ENCODE measurements around the gene FRS2. TPM values are rescaled to one million over a fixed set of nuclear protein-coding genes. Genes with fewer than 3 reads are reported as not detected.

The FRS2 gene
- total and polyA plus RNA-seq, 2 donors (not counting 1 experiment from before 2014, with no cell fraction given): 11.3 to 33.7 TPM

DNA sequence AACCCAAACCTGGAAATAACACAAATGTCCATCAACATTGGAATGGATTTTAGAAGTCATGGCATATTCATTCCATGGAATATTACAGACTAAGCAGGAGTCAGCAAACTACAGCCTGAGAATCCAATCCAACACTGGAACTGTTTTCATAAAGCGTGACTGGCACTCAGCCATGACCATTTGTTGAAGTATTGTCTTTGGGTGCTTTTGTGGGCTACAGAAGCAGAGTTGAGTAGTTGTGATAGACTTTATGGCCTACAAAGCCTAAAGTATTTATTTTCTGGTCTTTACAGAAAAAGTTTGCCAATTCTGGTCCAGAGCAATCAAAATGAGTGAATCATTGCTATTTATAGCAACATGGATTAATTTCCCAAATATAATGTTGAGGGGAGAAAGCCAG, 34.5 kb upstream of the FRS2 start:
- ATAC-seq (ENCODE audit: low read depth) (no peak), DNase-seq (no peak)
- no CpG with 5 or more reads among the region's 1 CpG for whole genome bisulfite sequencing (ENCODE audit: insufficient coverage)
- no peak overlapping the region for H3K4me2 ChIP-seq (replicated peaks; ENCODE audit: low read depth, low read length, poor library complexity, severe bottlenecking)
- no peak overlapping the region for H3K9ac ChIP-seq (ENCODE audit: low read length)
- H2AFZ ChIP-seq (ENCODE audit: insufficient read depth, low read depth, low read length, poor library complexity, severe bottlenecking): no peak overlapping the region
- no peak for TF ChIP-seq EZH2 (IDR thresholded peaks at IDR 0.05; ENCODE audit: borderline replicate concordance, insufficient read depth, low read depth, low read length, poor library complexity, severe bottlenecking)
- TF ChIP-seq, protein P1, sequence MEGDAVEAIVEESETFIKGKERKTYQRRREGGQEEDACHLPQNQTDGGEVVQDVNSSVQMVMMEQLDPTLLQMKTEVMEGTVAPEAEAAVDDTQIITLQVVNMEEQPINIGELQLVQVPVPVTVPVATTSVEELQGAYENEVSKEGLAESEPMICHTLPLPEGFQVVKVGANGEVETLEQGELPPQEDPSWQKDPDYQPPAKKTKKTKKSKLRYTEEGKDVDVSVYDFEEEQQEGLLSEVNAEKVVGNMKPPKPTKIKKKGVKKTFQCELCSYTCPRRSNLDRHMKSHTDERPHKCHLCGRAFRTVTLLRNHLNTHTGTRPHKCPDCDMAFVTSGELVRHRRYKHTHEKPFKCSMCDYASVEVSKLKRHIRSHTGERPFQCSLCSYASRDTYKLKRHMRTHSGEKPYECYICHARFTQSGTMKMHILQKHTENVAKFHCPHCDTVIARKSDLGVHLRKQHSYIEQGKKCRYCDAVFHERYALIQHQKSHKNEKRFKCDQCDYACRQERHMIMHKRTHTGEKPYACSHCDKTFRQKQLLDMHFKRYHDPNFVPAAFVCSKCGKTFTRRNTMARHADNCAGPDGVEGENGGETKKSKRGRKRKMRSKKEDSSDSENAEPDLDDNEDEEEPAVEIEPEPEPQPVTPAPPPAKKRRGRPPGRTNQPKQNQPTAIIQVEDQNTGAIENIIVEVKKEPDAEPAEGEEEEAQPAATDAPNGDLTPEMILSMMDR (IDR thresholded peaks at IDR 0.05): no peak
- Mint-ChIP-seq H3K9me3 (ENCODE audit: insufficient read depth) (no peaks in the 10 kb centered on the region), H3K4me1 (no peaks in the 10 kb centered on the region), H3K4me3 (no peak overlapping the region), H3K27me3 (no peaks in the 10 kb centered on the region), H3K27ac (no peak overlapping the region)
- H3K79me2 ChIP-seq (ENCODE audit: control insufficient read depth, insufficient read depth, low read length): no peaks in the 10 kb centered on the region
- H3K36me3 ChIP-seq (replicated peaks in 1 of 2; ENCODE audit: control extremely low read depth in 1 of 2, control insufficient read depth in 1 of 2, extremely low read depth in 1 of 2, insufficient read depth in 2 of 2, low read length in 1 of 2): no peaks in the 10 kb centered on the region
- CTCF ChIA-PET: no interaction called here
- H3K9me3 ChIP-seq (ENCODE audit: control extremely low read depth in 1 of 3, control insufficient read depth in 2 of 3, insufficient read depth in 1 of 3, low read length in 2 of 3): no peaks in the 10 kb centered on the region
- H3K4me3 ChIP-seq (ENCODE audit: control extremely low read depth in 1 of 5, extremely low read depth in 1 of 5, insufficient read depth in 1 of 5, low read depth in 2 of 5, low read length in 4 of 5): no peak overlapping the region
- H4K20me1 ChIP-seq (ENCODE audit: control insufficient read depth, insufficient read depth, low read length, poor library complexity, severe bottlenecking): no peaks in the 10 kb centered on the region
- H3K27me3 ChIP-seq (replicated peaks in 1 of 4; ENCODE audit: control extremely low read depth in 1 of 4, control insufficient read depth in 3 of 4, insufficient read depth in 4 of 4, low read length in 3 of 4): no peaks in the 10 kb centered on the region
- no peak overlapping the region for H3K27ac ChIP-seq (ENCODE audit: low read length in 2 of 2)
- POLR2A ChIA-PET: no interaction called here
- H3K4me1 ChIP-seq (ENCODE audit: control insufficient read depth in 2 of 2, insufficient read depth in 2 of 2, low read length in 2 of 2): no peaks in the 10 kb centered on the region
- intact Hi-C loops (cut with micrococcal nuclease): no loop called here

DNA sequence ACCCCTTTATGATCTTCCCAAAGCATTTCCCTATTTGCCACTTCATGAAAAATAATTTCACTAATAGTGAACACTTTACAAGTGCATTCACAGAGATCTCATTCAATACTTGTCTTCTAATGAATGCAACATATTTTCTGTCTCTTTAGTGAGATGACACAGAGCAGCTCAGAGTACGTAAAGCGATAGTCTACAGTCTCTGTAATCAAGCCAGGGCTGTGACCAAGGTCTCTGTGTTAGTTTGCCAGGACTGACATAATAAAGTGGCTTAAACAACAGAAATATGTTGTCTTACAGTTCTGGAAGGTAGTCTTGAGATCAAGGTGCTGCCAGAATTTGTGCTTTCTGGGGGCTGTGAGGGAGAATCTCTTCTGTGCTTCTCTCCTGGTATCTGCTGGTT, 33.1 kb upstream of the FRS2 start:
- intact Hi-C loops (cut with micrococcal nuclease): no loop called here
- Histone ChIP-seq H3K9me3 (ENCODE audit: control extremely low read depth in 1 of 3, control insufficient read depth in 2 of 3, insufficient read depth in 1 of 3, low read length in 2 of 3) (no peaks in the 10 kb centered on the region), H3K4me3 (ENCODE audit: control extremely low read depth in 1 of 5, extremely low read depth in 1 of 5, insufficient read depth in 1 of 5, low read depth in 2 of 5, low read length in 4 of 5) (no peak overlapping the region), H4K20me1 (ENCODE audit: control insufficient read depth, insufficient read depth, low read length, poor library complexity, severe bottlenecking) (no peaks in the 10 kb centered on the region), H3K27ac (ENCODE audit: low read length in 2 of 2) (no peak overlapping the region), H2AFZ (ENCODE audit: insufficient read depth, low read depth, low read length, poor library complexity, severe bottlenecking) (no peak overlapping the region), H3K79me2 (ENCODE audit: control insufficient read depth, insufficient read depth, low read length) (no peaks in the 10 kb centered on the region), H3K4me1 (ENCODE audit: control insufficient read depth in 2 of 2, insufficient read depth in 2 of 2, low read length in 2 of 2) (no peaks in the 10 kb centered on the region), H3K27me3 (replicated peaks in 1 of 4; ENCODE audit: control extremely low read depth in 1 of 4, control insufficient read depth in 3 of 4, insufficient read depth in 4 of 4, low read length in 3 of 4) (no peaks in the 10 kb centered on the region), H3K9ac (ENCODE audit: low read length) (no peak overlapping the region), H3K36me3 (replicated peaks in 1 of 2; ENCODE audit: control extremely low read depth in 1 of 2, control insufficient read depth in 1 of 2, extremely low read depth in 1 of 2, insufficient read depth in 2 of 2, low read length in 1 of 2) (no peaks in the 10 kb centered on the region), H3K4me2 (replicated peaks; ENCODE audit: low read depth, low read length, poor library complexity, severe bottlenecking) (no peak overlapping the region)
- DNase-seq (no peak), ATAC-seq (ENCODE audit: low read depth) (no peak)
- no peaks in the 10 kb centered on the region for H3K4me1 Mint-ChIP-seq
- no peak overlapping the region for H3K4me3 Mint-ChIP-seq
- WGBS (ENCODE audit: insufficient coverage): 100% methylated on average over 2 of the region's 2 CpGs
- H3K27me3 Mint-ChIP-seq: no peaks in the 10 kb centered on the region
- no peak overlapping the region for H3K27ac Mint-ChIP-seq
- TF ChIP-seq, protein P1 (IDR thresholded peaks at IDR 0.05): no peak
- TF ChIP-seq EZH2 (IDR thresholded peaks at IDR 0.05; ENCODE audit: borderline replicate concordance, insufficient read depth, low read depth, low read length, poor library complexity, severe bottlenecking): no peak
- H3K9me3 Mint-ChIP-seq (ENCODE audit: insufficient read depth): no peaks in the 10 kb centered on the region
- ChIA-PET CTCF (no interaction called here), POLR2A (no interaction called here)
